ENCODE data around the gene CDC42SE2. TPM values are rescaled to one million over a fixed set of nuclear protein-coding genes. Genes with fewer than 3 reads are reported as not detected.

CDC42SE2 gene
- total RNA-seq, 1 donor from 2014 or later = 19.4 TPM

- Histone ChIP-seq H3K4me3 (no peak overlapping the region), H3K27me3 (no peaks in the 10 kb centered on the region), H3K27ac (no peak overlapping the region), H3K4me1 (peaks cover 15% of the 10 kb centered on the region), H3K36me3 (no peaks in the 10 kb centered on the region), H3K9me3 (no peaks in the 10 kb centered on the region)
- intact Hi-C loops (cut with DNase I) = loop anchor here (5.0 kb wide), 1 partner anchor 666 kb away; no protein-coding TSS in a partner anchor
- TF ChIP-seq POLR2A (IDR thresholded peaks at IDR 0.05) = no peak
- TF ChIP-seq CTCF (IDR thresholded peaks at IDR 0.05) = no peak
- TF ChIP-seq POLR2AphosphoS5 (IDR thresholded peaks at IDR 0.05; ENCODE audit: insufficient read depth in 1 of 2, low read depth in 1 of 2) = no peak
- DNase-seq (ENCODE audit: extremely low spot score in 2 of 2) = no peak
These were observed 22.0 kb downstream of the CDC42SE2 start for GRCh38 chr5:131285703-131286399.

GRCh38 chr5:131286400-131286715, 22.5 kb downstream of the CDC42SE2 start:
- Histone ChIP-seq H3K9me3 (no peaks in the 10 kb centered on the region), H3K36me3 (no peaks in the 10 kb centered on the region), H3K27ac (no peak overlapping the region), H3K27me3 (no peaks in the 10 kb centered on the region), H3K4me3 (no peak overlapping the region), H3K4me1 (peaks cover 10% of the 10 kb centered on the region)
- TF ChIP-seq CTCF (IDR thresholded peaks at IDR 0.05) = no peak
- no peak for TF ChIP-seq POLR2AphosphoS5 (IDR thresholded peaks at IDR 0.05; ENCODE audit: insufficient read depth in 1 of 2, low read depth in 1 of 2)
- no peak for TF ChIP-seq POLR2A (IDR thresholded peaks at IDR 0.05)
- intact Hi-C loops (cut with DNase I) = loop anchor here (5.0 kb wide), 1 partner anchor 666 kb away; no protein-coding TSS in a partner anchor
- no peak for DNase-seq (ENCODE audit: extremely low spot score in 2 of 2)

- no peaks in the 10 kb centered on the region for H3K4me1 ChIP-seq
- H3K9me3 ChIP-seq = no peaks in the 10 kb centered on the region
- intact Hi-C loops (cut with DNase I) = loop anchor here (5.0 kb wide), 1 partner anchor 664 kb away; no protein-coding TSS in a partner anchor
- H3K27me3 ChIP-seq = no peaks in the 10 kb centered on the region
- no peak for DNase-seq (ENCODE audit: extremely low spot score in 2 of 2)
- no peak overlapping the region for H3K27ac ChIP-seq
- H3K36me3 ChIP-seq = no peaks in the 10 kb centered on the region
- no peak overlapping the region for H3K4me3 ChIP-seq
- TF ChIP-seq CTCF (IDR thresholded peaks at IDR 0.05) = no peak
- TF ChIP-seq POLR2A (IDR thresholded peaks at IDR 0.05) = no peak
- TF ChIP-seq POLR2AphosphoS5 (IDR thresholded peaks at IDR 0.05; ENCODE audit: insufficient read depth in 1 of 2, low read depth in 1 of 2) = no peak
These were observed 24.5 kb downstream of the CDC42SE2 start for GRCh38 chr5:131288328-131288727.

GRCh38 chr5:131289738-131290137, 25.9 kb downstream of the CDC42SE2 start:
- no peak overlapping the region for H3K4me3 ChIP-seq
- DNase-seq (ENCODE audit: extremely low spot score in 2 of 2) = no peak
- H3K27ac ChIP-seq = no peak overlapping the region
- TF ChIP-seq CTCF (IDR thresholded peaks at IDR 0.05) (no peak), POLR2AphosphoS5 (IDR thresholded peaks at IDR 0.05; ENCODE audit: insufficient read depth in 1 of 2, low read depth in 1 of 2) (no peak), POLR2A (IDR thresholded peaks at IDR 0.05) (no peak)
- H3K4me1 ChIP-seq = no peaks in the 10 kb centered on the region
- H3K9me3 ChIP-seq = no peaks in the 10 kb centered on the region
- intact Hi-C loops (cut with DNase I) = loop anchor here (5.0 kb wide), 1 partner anchor 663 kb away; no protein-coding TSS in a partner anchor
- no peaks in the 10 kb centered on the region for H3K27me3 ChIP-seq
- H3K36me3 ChIP-seq = no peaks in the 10 kb centered on the region

- no peak for DNase-seq (ENCODE audit: extremely low spot score in 2 of 2)
- H3K27me3 ChIP-seq = no peaks in the 10 kb centered on the region
- no peaks in the 10 kb centered on the region for H3K9me3 ChIP-seq
- TF ChIP-seq POLR2AphosphoS5 (IDR thresholded peaks at IDR 0.05; ENCODE audit: insufficient read depth in 1 of 2, low read depth in 1 of 2) = no peak
- no peak overlapping the region for H3K4me3 ChIP-seq
- no peaks in the 10 kb centered on the region for H3K36me3 ChIP-seq
- intact Hi-C loops (cut with DNase I) = no loop called here
- H3K27ac ChIP-seq = no peak overlapping the region
- H3K4me1 ChIP-seq = no peaks in the 10 kb centered on the region
These were observed 32.4 kb downstream of the CDC42SE2 start for GRCh38 chr5:131296213-131296672.
